Measurements from ENCODE around the gene STX7.

The STX7 gene

DNA sequence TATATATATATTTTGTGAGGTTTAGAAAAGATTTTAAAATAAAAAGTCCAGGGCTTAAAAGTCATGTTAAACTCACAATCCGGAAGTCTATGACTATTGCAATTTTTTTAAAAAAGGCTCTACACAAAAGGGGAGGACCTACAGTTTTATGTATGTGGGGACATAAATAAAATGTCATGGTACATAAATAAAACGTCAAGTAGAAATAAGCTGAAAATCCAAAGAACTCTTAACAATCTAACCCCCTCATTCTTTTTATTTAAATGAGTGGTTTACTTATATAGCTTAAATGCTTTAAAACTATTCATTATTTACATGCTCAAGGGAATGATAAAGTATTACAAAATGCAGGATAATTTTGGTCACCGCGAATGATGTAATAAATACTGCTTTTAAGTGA lies 36.2 kb downstream of the STX7 start:
- Histone ChIP-seq H3K9me3 (ENCODE audit: control insufficient read depth, insufficient read depth, low read depth, low read length) (no peaks in the 10 kb centered on the region), H3K4me1 (ENCODE audit: control insufficient read depth, insufficient read depth, low read length) (peaks cover 6% of the 10 kb centered on the region; the same call in 1 of the 2 replicates), H3K27ac (ENCODE audit: extremely low read depth, low read depth, low read length) (no peak overlapping the region), H3K36me3 (ENCODE audit: control insufficient read depth in 2 of 2, insufficient read depth in 1 of 2, low read length in 2 of 2) (peaks cover 0 to 9% of the 10 kb centered on the region in 2 experiments; a peak in 2 of 3 replicates), H3K4me3 (ENCODE audit: low read depth, low read length) (no peak overlapping the region)
- no peak for TF ChIP-seq ZNF629 (tag by site-specific recombination; IDR thresholded peaks at IDR 0.05)
- no peak for TF ChIP-seq ZNF138 (tag by site-specific recombination; IDR thresholded peaks at IDR 0.05; ENCODE audit: borderline replicate concordance)
- TF ChIP-seq SALL2 (tag by site-specific recombination; IDR thresholded peaks at IDR 0.05; ENCODE audit: borderline replicate concordance) = no peak
- TF ChIP-seq, protein P1, sequence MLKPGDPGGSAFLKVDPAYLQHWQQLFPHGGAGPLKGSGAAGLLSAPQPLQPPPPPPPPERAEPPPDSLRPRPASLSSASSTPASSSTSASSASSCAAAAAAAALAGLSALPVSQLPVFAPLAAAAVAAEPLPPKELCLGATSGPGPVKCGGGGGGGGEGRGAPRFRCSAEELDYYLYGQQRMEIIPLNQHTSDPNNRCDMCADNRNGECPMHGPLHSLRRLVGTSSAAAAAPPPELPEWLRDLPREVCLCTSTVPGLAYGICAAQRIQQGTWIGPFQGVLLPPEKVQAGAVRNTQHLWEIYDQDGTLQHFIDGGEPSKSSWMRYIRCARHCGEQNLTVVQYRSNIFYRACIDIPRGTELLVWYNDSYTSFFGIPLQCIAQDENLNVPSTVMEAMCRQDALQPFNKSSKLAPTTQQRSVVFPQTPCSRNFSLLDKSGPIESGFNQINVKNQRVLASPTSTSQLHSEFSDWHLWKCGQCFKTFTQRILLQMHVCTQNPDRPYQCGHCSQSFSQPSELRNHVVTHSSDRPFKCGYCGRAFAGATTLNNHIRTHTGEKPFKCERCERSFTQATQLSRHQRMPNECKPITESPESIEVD (tag by site-specific recombination; IDR thresholded peaks at IDR 0.05) = 0 out of 2 replicates have a peak, but pooled peaks have one; percentile 18
- CTCF ChIA-PET = interaction anchor here (0.7 to 1.7 kb wide), 5 partner anchors 38 to 196 kb away, joined by 3 to 16 read pairs (median 3); no protein-coding TSS in a partner anchor
- POLR2A ChIA-PET = interaction anchor here (1.2 kb wide), 1 partner anchor 36 kb away, joined by 4 read pairs; the partner anchor contains the start of gene STX7

DNA sequence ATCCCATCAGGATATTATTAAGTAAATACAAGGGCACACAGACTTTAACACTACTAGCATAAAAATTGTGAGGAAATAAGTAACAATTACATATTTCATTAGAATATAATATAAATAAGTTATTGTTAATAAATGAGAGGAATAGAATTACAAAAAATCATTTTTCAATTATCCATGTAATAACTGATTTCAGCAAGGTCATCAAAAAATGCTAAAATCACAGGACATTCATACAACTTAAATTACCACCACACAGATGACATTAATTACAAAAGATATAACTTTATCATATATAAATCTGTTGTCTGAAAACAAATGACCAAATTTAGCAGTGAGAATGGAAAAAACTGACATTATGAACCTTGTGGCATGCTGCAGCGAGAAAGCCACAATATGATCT lies 37.0 kb downstream of the STX7 start:
- Histone ChIP-seq H3K36me3 (ENCODE audit: control insufficient read depth in 2 of 2, insufficient read depth in 1 of 2, low read length in 2 of 2) (peaks cover 0 to 17% of the 10 kb centered on the region in 2 experiments; a peak in 2 of 3 replicates), H3K9me3 (ENCODE audit: control insufficient read depth, insufficient read depth, low read depth, low read length) (no peaks in the 10 kb centered on the region), H3K4me3 (ENCODE audit: low read depth, low read length) (no peak overlapping the region), H3K27ac (ENCODE audit: extremely low read depth, low read depth, low read length) (no peak overlapping the region), H3K4me1 (ENCODE audit: control insufficient read depth, insufficient read depth, low read length) (peaks cover 6% of the 10 kb centered on the region; the same call in 1 of the 2 replicates)
- CTCF ChIA-PET = interaction anchor here (1.3 to 2.8 kb wide), 4 partner anchors 9 to 552 kb away, joined by 6 to 22 read pairs (median 14); no protein-coding TSS in a partner anchor
- POLR2A ChIA-PET = no interaction called here
- TF ChIP-seq ZNF37A (tag by site-specific recombination; IDR thresholded peaks at IDR 0.05) = no peak
- no peak for TF ChIP-seq KLF16 (tag by site-specific recombination; IDR thresholded peaks at IDR 0.05)
- no peak for TF ChIP-seq ZSCAN23 (tag by site-specific recombination; IDR thresholded peaks at IDR 0.05)
- no peak for TF ChIP-seq ZNF677 (tag by site-specific recombination; IDR thresholded peaks at IDR 0.05)
- TF ChIP-seq ZNF302 (tag by site-specific recombination; IDR thresholded peaks at IDR 0.05; ENCODE audit: low read depth) = no peak
- TF ChIP-seq, protein P2, sequence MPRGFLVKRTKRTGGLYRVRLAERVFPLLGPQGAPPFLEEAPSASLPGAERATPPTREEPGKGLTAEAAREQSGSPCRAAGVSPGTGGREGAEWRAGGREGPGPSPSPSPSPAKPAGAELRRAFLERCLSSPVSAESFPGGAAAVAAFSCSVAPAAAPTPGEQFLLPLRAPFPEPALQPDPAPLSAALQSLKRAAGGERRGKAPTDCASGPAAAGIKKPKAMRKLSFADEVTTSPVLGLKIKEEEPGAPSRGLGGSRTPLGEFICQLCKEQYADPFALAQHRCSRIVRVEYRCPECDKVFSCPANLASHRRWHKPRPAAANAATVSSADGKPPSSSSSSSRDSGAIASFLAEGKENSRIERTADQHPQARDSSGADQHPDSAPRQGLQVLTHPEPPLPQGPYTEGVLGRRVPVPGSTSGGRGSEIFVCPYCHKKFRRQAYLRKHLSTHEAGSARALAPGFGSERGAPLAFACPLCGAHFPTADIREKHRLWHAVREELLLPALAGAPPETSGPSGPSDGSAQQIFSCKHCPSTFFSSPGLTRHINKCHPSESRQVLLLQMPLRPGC (tag by site-specific recombination; IDR thresholded peaks at IDR 0.05) = no peak
- no peak for TF ChIP-seq SETDB1 (IDR thresholded peaks at IDR 0.05; ENCODE audit: insufficient read length, low read length)

DNA sequence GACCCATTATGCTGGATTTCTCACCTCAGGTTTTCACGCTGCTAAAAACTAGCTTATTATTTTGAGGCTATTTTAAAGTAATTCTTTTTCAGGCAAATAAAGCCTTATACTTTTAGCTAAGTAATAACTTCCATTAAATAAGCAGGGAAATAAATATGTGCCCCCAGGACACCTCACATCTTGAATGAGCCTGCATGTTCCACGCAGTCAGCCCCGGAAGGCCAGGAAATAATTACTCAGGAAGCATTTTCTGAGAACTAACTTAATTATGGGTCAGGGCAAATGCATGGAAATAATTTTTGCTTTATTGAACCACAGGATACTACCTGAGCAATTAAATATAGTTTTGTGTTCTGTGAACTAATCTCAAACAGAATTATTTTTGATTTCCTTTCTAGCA lies 41.1 kb downstream of the STX7 start:
- H3K9me3 ChIP-seq (ENCODE audit: control insufficient read depth, insufficient read depth, low read depth, low read length) = no peaks in the 10 kb centered on the region
- H3K4me3 ChIP-seq (ENCODE audit: low read depth, low read length) = no peak overlapping the region
- TF ChIP-seq GLI2 (tag by site-specific recombination; IDR thresholded peaks at IDR 0.05; ENCODE audit: borderline replicate concordance, low read depth) = no peak
- TF ChIP-seq GLI4 (tag by site-specific recombination; IDR thresholded peaks at IDR 0.05) = no peak
- no peak for TF ChIP-seq PRDM1 (tag by site-specific recombination; IDR thresholded peaks at IDR 0.05)
- TF ChIP-seq, protein P3, sequence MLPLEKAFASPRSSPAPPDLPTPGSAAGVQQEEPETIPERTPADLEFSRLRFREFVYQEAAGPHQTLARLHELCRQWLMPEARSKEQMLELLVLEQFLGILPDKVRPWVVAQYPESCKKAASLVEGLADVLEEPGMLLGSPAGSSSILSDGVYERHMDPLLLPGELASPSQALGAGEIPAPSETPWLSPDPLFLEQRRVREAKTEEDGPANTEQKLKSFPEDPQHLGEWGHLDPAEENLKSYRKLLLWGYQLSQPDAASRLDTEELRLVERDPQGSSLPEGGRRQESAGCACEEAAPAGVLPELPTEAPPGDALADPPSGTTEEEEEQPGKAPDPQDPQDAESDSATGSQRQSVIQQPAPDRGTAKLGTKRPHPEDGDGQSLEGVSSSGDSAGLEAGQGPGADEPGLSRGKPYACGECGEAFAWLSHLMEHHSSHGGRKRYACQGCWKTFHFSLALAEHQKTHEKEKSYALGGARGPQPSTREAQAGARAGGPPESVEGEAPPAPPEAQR (tag by site-specific recombination; IDR thresholded peaks at IDR 0.05) = no peak
- no peak for TF ChIP-seq HOXA7 (CRISPR knock-in tag; IDR thresholded peaks at IDR 0.05; ENCODE audit: borderline replicate concordance)
- TF ChIP-seq, protein P4, sequence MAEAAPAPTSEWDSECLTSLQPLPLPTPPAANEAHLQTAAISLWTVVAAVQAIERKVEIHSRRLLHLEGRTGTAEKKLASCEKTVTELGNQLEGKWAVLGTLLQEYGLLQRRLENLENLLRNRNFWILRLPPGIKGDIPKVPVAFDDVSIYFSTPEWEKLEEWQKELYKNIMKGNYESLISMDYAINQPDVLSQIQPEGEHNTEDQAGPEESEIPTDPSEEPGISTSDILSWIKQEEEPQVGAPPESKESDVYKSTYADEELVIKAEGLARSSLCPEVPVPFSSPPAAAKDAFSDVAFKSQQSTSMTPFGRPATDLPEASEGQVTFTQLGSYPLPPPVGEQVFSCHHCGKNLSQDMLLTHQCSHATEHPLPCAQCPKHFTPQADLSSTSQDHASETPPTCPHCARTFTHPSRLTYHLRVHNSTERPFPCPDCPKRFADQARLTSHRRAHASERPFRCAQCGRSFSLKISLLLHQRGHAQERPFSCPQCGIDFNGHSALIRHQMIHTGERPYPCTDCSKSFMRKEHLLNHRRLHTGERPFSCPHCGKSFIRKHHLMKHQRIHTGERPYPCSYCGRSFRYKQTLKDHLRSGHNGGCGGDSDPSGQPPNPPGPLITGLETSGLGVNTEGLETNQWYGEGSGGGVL (tag by site-specific recombination; IDR thresholded peaks at IDR 0.05) = no peak
- no peak for TF ChIP-seq ZNF660 (tag by site-specific recombination; IDR thresholded peaks at IDR 0.05)
- no peak for TF ChIP-seq YY2 (tag by site-specific recombination; IDR thresholded peaks at IDR 0.05)
- H3K4me1 ChIP-seq (ENCODE audit: control insufficient read depth, insufficient read depth, low read length) = peaks cover 4% of the 10 kb centered on the region; the same call in 1 of the 2 replicates
- ChIA-PET CTCF (interaction anchor here (0.6 to 3.3 kb wide), 7 partner anchors 13 to 547 kb away, joined by 3 to 15 read pairs (median 4); no protein-coding TSS in a partner anchor), POLR2A (no interaction called here)
- peaks cover 13 to 53% of the 10 kb centered on the region in 2 experiments for H3K36me3 ChIP-seq (ENCODE audit: control insufficient read depth in 2 of 2, insufficient read depth in 1 of 2, low read length in 2 of 2)
- H3K27ac ChIP-seq (ENCODE audit: extremely low read depth, low read depth, low read length) = no peak overlapping the region
